Stimulated activated CD4-positive, alpha-beta T cell treated with anti-CD3 and anti-CD28 coated beads, Interleukin-1b, Interleukin-23, amount 100 ng/mL, for 1 hour (primary cell): Measurements from ENCODE around the gene ARG2.

Experiments
- DNase-seq, 2 donors: peaks; one replicate each; pipeline ENCODE4 v3.0.0-alpha.2; 2020; ENCODE audit warnings: low read depth in 2 of 2

The ARG2 gene

DNA sequence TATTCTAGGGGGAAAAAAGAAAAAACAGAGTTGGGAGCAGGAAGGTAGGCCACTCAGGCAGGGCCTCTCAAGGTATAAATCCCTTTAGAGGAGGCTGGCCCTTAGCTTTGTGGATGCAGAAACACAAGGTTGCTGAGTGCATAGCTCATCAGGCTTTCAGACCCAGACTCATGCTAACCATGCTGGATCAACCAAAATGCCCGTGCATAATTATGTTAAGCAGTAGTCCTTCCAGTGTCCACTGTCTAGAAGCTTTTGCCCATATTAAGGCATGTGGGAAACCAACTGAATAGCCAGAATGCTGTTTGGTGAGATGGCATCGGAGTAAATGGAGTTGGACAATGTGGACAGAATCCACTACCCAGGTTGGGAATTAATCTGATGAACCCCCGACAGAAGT lies 18.9 kb downstream of the ARG2 start:
- DNase-seq: no peak

DNA sequence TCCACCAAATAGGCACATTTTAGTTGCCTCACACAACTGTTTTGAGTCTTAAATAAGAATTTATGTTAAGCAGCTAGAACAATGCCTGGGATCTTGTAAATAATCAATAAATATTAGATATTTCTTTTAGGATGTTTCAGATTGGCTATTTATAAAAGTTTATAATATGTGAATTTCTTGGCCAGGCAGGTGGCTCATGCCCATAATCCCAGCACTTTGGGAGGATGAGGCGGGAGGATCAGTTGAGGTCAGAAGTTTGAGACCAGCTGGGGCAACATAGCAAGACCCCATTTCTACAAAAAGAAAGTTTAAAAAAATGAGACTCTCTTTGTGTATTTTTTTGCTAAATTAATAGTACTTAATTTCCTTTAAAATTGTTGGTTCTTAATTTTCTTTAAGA lies 21.8 kb downstream of the ARG2 start:
- no peak for DNase-seq

DNA sequence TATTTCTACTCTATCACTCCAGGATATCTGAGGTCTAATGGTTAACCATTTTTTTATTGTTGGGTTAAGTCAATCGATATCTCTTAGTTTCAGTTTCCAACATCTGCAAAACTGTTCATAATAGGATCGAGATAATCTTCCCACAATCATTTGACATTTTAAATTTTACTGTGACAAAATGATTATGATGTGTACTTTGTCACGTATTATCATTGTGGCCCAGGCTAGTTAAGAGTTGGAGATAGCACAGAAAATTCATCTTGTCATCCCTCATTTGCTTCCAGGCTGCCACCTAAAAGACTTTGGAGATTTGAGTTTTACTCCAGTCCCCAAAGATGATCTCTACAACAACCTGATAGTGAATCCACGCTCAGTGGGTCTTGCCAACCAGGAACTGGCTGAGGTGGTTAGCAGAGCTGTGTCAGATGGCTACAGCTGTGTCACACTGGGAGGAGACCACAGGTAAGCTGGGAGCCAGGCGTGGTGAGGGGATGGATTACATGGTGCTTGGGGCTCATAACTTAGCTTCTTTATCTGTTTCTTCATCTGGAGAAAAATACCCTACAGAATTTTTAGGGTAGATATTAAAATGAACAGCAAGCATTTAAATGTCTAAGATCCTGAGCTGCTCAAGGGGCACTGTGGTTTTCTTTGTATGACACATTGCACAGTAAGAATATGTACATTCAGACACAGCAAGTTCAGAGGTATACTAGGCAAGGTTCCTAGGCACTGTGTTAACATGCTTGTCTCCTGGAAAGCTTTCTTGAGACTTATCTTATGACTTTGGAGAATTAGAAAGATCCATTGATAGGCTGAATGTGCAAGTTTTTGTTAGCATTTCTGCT lies 22.4 kb downstream of the ARG2 start:
- DNase-seq: no peak

DNA sequence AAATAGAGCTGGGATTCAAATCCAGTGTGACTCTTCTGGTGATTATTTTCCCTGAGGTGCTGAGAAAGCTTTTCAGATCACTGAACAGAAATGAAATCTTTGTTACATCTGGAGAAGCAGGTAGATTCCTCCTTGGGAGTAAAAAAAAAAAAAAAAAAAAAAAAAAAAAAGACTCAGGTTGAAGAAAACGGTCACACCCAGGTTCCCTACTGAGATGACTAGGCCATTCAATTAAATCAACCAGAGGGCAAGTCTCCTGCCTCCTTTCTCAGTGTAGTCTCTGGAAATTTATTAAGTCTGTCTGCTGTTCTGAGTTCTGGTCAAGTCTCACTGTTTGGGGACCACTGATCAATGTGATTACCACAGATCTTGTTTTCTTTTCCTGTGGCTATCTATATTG lies 24.0 kb downstream of the ARG2 start:
- no peak for DNase-seq

DNA sequence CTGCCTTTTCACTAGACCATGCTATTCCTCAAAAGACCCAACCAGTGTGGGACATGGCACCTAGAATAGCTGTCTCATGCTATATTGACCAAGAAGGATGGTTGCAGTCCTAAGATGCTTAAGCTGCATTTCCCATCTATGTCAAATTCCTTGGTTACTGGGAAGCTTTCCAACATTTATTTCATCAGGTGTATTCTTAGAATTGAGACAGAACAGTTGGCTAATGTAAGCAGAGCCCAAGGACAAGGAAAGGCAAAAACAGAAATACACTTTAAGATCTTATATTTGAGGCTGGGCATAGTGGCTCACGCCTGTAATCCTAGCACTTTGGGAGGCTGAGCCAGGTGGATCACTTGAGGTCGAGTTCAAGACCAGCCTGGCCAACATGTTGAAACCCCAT lies 24.7 kb downstream of the ARG2 start:
- no peak for DNase-seq

DNA sequence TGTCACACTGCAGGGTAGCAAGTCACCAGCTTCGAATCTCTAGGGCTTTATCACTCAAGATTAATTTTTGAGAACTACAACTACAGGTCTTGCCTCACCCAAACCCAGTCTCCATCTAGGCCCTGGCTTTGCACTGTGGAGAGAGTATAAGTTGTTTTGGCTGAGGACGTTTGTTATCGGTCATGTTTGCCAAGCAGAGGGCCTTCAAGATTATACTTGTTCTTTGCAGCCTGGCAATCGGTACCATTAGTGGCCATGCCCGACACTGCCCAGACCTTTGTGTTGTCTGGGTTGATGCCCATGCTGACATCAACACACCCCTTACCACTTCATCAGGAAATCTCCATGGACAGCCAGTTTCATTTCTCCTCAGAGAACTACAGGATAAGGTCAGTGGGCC lies 25.7 kb downstream of the ARG2 start:
- no peak for DNase-seq

DNA sequence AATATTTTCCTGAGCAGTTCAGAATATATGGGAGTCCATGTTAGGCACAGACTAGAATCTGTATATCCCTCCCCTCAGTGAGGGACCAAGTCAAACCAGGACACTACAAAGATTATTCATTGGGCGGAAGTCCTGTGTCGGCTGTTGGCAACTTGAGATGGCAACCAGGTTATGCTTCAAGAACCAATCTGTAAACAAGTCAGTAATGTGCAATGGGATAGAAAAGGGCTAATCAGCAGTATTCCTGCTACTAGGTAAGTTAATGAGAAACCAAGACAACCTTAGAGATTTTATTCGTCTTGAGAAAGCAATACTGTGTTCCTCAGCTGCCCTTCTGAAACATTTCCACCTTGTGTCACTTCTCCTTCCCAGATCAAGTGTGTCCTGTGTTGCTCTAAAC lies 26.4 kb downstream of the ARG2 start:
- no peak for DNase-seq

DNA sequence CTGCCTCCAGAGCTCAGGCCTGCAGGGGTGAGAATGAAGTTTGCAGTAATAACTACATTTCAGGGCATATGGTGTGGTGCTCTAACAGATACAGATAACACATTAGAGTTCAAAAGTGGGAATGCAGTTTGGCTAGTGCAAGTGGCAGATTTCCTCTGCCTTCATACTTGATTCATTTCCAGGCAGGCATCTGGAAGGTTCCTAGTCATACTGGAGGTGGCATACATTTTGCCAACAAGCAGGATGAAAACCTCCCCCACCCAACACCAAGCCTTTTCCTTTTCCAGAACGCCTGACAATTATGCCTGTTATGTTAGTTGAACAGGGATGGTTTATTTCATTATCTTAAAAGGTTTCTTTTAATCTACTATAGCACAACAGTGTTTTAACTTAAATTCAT lies 30.4 kb downstream of the ARG2 start:
- no peak for DNase-seq

DNA sequence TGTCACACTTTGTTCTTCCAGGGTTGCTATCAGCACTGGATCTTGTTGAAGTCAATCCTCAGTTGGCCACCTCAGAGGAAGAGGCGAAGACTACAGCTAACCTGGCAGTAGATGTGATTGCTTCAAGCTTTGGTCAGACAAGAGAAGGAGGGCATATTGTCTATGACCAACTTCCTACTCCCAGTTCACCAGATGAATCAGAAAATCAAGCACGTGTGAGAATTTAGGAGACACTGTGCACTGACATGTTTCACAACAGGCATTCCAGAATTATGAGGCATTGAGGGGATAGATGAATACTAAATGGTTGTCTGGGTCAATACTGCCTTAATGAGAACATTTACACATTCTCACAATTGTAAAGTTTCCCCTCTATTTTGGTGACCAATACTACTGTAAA lies 31.0 kb downstream of the ARG2 start:
- DNase-seq: no peak

DNA sequence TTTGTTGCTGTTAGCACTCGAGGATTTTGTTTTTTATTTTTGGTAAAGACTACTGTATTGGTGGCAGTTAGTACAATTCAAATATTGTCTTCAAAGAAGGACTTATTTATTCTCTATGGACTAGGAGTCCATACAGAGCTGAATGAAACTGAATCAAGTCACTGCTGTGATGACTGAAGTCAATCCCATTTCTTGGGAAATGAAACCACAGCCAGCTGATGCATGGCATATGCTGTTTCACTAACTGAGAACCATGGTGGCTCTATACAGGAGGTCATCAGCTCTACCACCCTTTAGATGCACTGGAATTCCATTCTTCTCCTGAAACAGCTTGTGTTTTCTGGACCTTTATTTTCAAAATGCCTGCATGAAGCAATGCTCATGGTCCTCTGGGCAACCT lies 32.5 kb downstream of the ARG2 start:
- DNase-seq: no peak

DNA sequence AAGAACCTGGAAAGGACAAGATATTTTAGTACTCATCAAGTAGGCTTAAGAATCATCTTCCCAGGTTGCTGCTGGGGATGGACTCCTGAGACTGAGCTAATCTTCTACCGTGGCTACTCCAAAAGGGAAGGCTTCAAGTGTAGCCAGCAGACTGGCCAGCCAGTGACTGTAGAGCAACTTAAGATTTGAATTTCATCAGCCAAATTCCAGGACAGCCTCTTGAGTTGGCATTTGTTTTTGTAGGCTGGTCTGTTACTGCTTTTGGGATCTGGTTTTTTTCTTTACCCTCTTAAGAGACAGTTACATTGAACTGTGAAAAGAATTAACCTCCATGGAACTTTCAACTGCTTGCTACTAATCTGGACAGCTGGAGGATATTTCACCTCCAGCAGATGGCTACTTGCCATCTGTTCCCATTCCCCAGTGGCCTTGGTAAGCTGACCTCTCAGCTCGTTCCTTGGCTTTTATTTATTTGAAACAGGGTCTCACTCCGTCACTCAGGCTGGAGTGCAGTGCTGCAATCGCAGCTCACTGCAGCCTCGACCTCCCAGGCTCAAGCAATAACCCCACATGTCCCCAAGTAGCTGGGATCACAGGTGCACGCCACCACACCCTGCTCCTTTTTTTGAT lies 34.0 kb downstream of the ARG2 start:
- no peak for DNase-seq

DNA sequence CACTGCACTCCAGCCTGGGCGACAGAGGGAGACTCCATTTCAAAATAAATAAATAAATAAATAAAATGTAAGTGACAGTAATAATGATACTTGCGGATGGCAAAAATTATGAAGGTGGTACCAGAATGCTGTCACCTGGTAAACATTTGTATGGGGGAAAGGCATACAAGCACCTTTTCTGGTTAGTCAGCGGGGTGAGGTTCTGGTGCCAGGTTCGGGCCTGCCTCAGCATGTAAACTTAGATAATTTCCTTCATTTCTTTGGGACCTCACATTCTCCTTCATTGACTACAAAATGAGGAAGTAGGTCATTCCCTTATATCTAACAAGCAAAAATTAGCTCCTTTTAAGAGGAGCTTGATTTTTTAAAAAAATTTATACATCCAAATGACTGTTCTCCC lies 43.9 kb downstream of the ARG2 start:
- no peak for DNase-seq

DNA sequence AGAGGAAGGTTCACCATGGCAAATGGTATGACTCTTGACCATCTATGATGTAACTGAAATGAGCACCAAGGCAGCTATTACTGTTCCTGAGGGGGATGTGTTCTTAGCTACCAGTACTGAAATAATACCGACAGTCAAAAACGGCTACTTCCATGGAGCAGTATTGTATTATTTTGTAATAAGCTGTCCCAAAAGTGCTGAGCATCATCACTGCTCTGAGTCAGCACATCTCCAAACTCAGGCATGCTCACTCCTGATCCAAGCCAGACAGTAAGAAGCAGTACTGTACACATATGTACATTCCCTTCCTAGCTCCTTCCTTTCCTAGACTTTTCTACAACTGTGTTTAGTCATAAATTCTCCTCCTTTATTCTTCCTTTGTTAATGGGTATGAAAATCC lies 46.1 kb downstream of the ARG2 start:
- DNase-seq: no peak

DNA sequence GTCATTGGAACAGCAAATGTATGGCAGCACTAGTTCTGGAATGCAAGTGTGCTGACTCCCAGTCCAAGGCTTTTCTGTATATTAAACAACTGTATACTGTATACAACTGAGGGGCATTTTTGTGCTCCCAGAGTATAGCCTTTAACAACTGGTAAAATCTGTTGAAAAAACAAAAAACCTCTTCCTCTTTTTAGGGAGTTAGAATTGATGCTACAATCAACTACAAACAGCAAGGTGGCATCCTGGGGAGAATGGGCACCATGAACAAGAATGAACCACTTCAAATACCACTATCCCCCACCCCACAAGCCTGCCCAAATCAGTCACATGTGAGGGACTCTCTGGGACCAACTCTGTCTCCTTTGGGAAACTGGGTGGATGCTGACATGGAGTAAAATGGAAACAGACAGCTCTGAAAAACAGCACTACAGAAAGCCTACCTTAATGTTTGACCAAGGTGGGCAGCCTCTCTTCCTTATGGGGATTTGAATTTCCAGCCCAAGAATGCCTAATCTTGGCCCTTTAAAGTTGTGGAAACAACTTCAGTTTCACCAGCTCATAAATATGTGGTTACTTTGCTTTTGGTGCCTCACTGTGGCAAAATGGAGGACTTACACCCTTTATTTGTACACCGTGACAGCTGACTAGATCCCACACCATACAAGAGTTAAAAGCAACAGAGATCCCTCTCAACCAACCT lies 47.2 kb downstream of the ARG2 start:
- DNase-seq: no peak

DNA sequence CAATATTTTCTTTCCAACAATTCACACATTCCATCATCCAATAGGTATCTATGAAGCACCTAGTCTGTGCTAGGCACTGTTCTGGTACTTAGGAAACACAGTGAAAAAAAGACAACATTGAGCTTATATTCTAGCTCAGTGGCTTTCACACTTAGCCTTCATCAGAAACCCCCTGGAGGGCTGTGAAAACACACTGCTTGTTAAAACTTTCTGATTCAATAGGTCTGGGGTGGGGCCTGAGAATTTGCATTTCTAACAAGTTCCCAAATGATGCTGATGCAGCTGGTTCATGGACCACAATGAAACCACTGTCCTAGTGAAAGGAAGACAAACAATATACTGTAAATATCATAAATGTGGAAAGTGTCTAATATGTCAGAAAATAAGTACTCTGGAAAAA lies 48.8 kb downstream of the ARG2 start:
- DNase-seq: no peak

DNA sequence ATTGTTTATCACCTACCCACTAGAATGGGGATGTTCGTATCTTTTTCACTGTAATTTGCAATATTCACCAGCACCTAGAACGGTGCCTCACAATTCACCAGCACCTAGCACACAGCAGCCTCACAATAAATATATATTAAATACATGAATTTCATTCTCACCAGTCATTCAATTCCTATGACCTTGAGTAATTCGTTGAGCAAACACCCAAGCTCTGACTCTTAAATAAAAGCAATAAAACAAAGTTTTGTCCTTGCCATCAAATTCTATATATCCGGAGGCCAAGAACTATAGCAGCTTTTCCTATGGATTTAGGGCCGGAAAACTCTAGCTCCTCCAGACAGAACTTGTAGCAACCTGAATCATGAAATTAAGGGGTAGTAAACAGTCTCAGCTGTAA lies 53.7 kb downstream of the ARG2 start:
- DNase-seq: no peak

DNA sequence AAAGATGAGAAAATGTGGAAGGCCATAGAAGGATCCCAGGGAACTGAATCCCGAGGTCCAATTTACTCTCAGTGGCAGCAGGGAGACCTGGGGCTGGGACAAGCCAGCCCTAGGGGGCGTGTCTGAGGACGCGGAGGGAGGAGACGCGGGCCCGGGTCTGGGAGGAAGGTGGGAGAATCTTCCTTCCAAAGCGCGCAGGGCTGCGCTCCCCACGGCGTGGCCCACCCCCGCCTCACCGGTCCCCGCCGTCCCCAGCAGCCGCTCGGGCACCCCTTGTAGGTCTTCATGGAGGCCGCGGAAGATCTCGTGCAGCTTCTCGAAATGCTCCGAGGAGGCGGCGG lies 54.4 kb downstream of the ARG2 start:
- DNase-seq: peak in 1 of 2 donors; percentile 13

DNA sequence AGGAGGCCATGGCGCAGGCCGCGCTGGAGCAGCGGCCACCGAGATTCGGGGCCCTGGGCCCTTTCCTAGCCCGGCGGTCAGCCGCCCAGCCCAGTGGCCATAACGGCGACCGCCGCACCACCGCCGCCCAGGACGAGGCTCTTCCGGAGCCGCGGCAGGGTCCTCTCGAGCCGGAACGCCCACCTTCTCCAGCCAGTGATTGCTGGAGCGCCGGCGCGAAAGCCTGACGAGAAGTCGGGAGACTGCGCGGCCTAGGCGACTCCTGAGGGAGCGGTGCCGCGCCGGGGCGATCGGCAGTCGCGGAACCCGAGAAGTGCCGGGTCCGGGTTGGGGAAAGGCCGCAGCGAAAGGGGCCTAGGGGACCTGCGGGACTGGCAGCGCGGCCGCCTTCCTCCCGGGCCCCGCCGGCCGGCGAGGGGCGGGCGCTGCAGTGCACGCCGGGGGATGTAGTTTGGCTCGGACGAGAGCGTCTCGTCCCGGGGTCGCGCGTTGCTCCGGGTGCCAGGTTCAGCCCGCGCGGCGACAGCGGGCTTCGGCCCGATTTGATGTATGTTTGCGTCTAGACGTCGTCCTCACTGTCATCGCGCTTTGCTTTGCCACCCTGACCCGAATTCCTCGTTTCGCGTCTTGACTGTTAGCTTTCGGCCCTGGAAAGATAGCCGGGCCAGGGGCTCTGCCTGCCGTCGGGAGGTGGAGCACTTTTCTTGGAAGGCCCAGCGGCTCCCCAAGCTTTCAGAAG lies 54.9 kb downstream of the ARG2 start, which contains the start of gene VTI1B:
TSS of gene VTI1B (minus strand) at position 153 of the 739 bp plus-strand sequence. CDS start at position 10, 143 bp downstream.
- peak in 1 of 2 donors; percentile 54 for DNase-seq

DNA sequence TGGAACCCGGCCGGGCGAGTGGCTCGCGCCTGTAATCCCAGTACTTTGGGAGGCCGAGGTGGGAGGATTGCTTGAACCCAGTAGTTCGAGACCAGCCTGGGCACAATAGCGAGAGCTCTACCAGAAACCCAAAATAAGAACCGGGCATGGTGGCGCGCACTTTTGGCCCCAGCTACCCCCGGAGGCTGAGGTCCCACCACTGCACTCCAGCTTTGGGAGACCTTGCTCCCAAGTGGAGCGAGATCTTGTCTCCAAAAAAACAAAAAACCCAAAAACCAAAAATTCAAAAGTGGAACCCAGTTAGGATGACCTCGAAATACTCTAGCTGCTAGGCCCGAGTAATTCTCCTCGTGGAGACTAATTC lies 55.5 kb downstream of the ARG2 start:
- no peak for DNase-seq

DNA sequence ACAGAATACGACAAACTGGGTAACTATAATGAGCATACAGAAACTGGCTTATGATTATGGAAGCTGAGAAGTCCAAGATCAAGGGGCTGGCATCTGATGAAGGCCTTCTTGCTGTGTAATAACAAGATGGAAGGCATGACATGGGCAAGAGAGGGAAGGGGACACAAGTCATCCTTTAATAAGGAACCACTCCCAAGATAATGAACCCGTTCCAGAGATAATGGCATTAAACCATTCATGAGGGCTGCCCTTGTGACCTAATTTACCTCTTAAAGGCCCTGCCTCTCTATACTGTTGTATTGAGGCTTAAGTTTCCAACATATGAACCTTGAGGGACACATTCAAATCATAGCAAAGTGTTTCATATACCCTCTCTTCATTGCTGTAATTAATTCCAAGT lies 59.3 kb downstream of the ARG2 start:
- DNase-seq: no peak

DNA sequence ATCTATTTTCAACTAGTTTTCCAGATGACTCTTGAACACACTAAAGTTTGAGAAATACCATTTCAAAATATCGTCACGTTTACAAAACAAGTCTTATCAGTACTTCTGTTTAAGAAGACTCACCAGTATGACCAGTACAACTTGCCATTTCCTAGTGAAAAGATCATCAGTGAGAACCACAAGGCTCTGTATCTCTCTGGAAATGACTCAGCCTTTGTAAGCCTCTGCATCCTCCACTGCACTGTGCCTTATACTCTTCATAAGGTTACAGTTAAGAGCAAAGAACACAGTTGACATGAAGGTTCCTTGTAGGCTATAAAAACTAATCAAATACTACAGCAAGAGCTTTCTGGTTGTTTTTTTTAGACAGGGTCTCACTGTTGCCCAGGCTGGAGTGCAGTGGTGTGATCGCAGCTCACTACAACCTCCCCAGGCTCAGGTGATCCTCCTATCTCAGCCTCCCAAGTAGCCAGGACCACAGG lies 60.4 kb downstream of the ARG2 start:
- DNase-seq: no peak

DNA sequence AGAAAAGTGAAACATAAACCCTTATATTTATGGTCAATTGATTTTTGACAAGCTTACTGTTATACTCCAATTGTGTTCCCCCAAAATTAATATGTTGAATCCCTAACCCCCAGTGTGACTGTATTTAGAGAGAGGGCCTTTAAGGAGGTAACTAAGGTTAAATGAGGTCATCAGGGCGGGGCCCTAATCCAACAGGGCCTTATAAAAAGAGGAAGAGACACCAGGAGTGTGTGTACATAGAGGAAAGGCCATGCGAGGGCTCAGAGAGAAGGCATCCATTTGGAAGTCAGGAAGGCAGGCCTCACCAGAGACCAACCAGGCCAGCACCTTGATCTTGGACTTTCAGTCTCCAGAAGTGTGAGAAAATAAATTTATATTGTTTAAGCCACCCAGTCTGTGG lies 61.2 kb downstream of the ARG2 start:
- no peak for DNase-seq
